Left ventricle myocardium inferior (tissue), 1 donor: Measurements from ENCODE around the gene SYK. TPM values are rescaled to one million over a fixed set of nuclear protein-coding genes. Genes with fewer than 3 reads are reported as not detected.

Experiments
- DNase-seq: peaks from one replicate; pipeline ENCODE4 v3.0.0-alpha.2; 2020
- H3K27ac ChIP-seq: fragments of 200-600 bp; replicated peaks from 2 replicates; pipeline ENCODE4 v1.8.0; 2021
- H3K27me3 ChIP-seq: fragments of 200-600 bp; 2 replicates; pipeline ENCODE4 v1.8.0; 2021; ENCODE audit warnings: low read depth
- H3K36me3 ChIP-seq: fragments of 200-600 bp; 2 replicates; pipeline ENCODE4 v1.8.0; 2021
- H3K4me1 ChIP-seq: fragments of 200-600 bp; 2 replicates; pipeline ENCODE4 v1.8.0; 2021
- H3K4me3 ChIP-seq: fragments of 200-600 bp; 2 replicates; pipeline ENCODE4 v1.8.0; 2021; ENCODE audit warnings: mild to moderate bottlenecking, moderate library complexity
- H3K9me3 ChIP-seq: fragments of 200-600 bp; replicated peaks from 2 replicates; pipeline ENCODE4 v1.8.0; 2021
- intact Hi-C: fragments of 100-400 bp; cut with micrococcal nuclease; formaldehyde crosslinking; loops from one replicate; pipeline ENCODE4 v1.11.0; 2022
- total RNA-seq: library from RNA; stranded (reverse); fragmentation: NEBNext Ultra II Directional; extraction: Animal tissue kit (Norgen Biotek cat#: 25700); gene quantifications from one replicate; pipeline ENCODE4 v1.2.1, GENCODE V29; 2021
- TF ChIP-seq, protein P1 (sequence below): fragments of 200-600 bp; IDR thresholded peaks from 2 replicates; pipeline ENCODE4 v1.8.0; 2021; ENCODE audit warnings: antibody characterized with exemption, mild to moderate bottlenecking, borderline replicate concordance
- donor health status: DM: no; HTN: yes; CAD: no; lungs with severe emphysema.

SYK gene
- total RNA-seq, 1 donor from 2014 or later: 5.4 TPM

DNA sequence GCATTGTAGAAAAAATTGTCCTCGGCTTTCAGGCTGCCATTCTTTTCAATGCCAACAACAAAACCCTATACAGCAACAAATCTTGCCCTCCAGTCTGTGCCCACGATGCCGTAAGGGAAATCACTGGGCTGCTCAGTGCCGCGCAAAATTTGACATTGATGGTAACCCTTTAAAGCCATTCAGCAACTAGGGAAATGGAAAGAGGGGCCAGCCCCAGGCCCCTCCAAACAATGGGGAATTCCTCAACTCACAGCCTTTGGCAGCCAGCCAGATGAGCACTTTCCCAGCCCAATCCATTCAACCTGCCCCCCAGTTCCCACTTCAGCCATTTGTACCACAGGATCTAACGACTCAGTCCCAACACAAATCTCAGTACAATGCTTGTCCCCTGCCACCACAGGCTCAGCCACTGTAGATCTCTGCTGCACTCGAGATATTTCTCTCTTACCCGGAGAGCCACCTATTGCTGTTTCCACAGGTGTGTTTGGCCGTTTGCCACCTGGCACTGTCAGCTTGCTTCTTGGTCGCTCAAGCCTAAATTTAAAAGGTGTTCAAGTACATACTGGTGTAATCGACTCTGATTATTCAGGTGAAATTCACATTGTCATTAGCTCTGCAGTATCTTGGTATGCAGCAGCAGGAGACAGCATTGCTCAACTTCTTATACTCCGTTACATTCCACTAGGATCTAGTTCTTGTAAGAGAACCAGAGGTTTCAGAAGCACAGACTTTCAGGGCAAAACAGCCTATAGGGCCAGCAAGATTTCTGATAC, 103.3 kb downstream of the SYK start:
- intact Hi-C loops: no loop called here
- peaks cover 8% of the 10 kb centered on the region for H3K4me1 ChIP-seq
- TF ChIP-seq, protein P1, sequence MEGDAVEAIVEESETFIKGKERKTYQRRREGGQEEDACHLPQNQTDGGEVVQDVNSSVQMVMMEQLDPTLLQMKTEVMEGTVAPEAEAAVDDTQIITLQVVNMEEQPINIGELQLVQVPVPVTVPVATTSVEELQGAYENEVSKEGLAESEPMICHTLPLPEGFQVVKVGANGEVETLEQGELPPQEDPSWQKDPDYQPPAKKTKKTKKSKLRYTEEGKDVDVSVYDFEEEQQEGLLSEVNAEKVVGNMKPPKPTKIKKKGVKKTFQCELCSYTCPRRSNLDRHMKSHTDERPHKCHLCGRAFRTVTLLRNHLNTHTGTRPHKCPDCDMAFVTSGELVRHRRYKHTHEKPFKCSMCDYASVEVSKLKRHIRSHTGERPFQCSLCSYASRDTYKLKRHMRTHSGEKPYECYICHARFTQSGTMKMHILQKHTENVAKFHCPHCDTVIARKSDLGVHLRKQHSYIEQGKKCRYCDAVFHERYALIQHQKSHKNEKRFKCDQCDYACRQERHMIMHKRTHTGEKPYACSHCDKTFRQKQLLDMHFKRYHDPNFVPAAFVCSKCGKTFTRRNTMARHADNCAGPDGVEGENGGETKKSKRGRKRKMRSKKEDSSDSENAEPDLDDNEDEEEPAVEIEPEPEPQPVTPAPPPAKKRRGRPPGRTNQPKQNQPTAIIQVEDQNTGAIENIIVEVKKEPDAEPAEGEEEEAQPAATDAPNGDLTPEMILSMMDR: no peak
- no peaks in the 10 kb centered on the region for H3K36me3 ChIP-seq
- H3K27me3 ChIP-seq: no peaks in the 10 kb centered on the region
- H3K9me3 ChIP-seq: no peaks in the 10 kb centered on the region
- no peak overlapping the region for H3K27ac ChIP-seq
- H3K4me3 ChIP-seq: no peak overlapping the region
- DNase-seq: no peak

DNA sequence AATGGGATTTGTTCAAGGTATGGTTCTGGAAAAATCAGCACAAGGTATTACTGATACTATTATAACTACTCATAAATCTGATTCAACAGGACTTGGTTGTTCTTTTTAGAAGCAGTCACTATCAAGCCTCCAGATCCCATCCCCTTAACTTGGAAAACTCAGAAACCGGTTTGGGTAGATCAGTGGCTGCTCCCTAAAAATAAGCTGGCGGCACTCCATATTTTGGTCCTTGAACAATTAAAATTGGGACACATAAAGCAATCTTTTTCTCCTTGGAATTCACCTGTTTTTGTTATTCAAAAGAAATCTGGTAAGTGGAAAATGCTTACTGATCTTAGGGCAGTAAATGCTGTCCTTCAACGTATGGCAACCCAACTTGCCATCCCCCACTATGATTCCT, 104.2 kb downstream of the SYK start:
- TF ChIP-seq, protein P1: no peak
- Histone ChIP-seq H3K4me1 (peaks cover under 1% of the 10 kb centered on the region), H3K4me3 (no peak overlapping the region), H3K9me3 (no peaks in the 10 kb centered on the region), H3K36me3 (no peaks in the 10 kb centered on the region), H3K27me3 (no peaks in the 10 kb centered on the region), H3K27ac (no peak overlapping the region)
- DNase-seq: no peak
- intact Hi-C loops: no loop called here

DNA sequence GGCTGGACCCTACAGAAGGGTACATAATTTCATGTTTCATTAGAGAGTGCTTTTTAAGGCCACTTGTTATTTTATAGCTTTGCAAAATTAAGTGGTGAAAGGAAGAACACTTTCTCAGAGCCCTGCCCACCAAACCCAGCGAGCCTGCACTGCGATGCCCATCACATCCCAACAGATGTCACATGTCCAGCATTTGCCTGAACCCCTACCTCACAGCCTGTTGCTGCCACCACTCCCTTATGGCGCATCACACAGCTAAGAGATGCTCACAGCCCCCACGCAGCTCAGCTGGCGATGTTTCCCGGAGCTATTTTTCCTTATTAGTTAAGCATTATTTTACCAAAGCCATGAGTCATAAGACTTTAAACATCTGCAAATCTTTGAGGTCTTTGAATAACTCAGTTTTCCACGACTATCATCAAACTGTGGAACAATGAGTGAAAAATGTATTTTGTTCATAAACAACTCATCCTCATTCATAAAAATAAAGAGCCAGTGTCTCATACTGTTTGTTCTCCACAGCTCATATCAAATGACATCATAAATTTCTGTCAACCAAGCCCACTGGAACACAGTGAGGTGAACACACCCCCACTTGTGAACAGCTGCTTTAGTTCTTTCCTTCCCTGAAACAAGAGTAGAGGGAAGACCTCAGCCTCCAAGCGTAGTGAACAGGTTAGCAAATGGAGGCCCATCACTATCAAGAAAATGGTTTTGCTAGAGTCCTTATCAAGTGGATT, 104.9 kb downstream of the SYK start:
- H3K4me3 ChIP-seq: no peak overlapping the region
- TF ChIP-seq, protein P1: no peak
- no peaks in the 10 kb centered on the region for H3K27me3 ChIP-seq
- no peaks in the 10 kb centered on the region for H3K36me3 ChIP-seq
- no peak for DNase-seq
- intact Hi-C loops: no loop called here
- H3K9me3 ChIP-seq: no peaks in the 10 kb centered on the region
- no peak overlapping the region for H3K27ac ChIP-seq
- no peaks in the 10 kb centered on the region for H3K4me1 ChIP-seq

DNA sequence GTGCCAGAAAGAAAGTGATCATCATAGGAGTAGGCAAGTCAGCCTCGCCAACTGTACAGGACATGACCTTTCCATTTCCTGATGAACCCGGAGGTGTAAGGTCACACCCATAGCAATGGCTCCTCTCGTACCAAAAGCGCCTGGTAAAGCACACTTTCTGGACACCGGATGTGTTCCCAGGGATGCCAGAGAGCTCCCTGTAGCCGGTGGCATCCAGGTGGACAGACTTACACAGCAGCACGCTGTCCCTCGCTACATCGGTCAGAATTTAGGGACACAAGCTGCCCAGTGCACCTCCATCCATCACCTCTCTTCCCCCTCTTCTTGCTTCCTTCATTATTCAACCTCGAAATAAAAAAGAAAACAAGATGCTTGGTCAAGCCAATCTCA, 105.4 kb downstream of the SYK start:
- no peaks in the 10 kb centered on the region for H3K4me1 ChIP-seq
- TF ChIP-seq, protein P1: no peak
- H3K36me3 ChIP-seq: no peaks in the 10 kb centered on the region
- no peak for DNase-seq
- no peak overlapping the region for H3K4me3 ChIP-seq
- no peaks in the 10 kb centered on the region for H3K9me3 ChIP-seq
- no peak overlapping the region for H3K27ac ChIP-seq
- intact Hi-C loops: no loop called here
- no peaks in the 10 kb centered on the region for H3K27me3 ChIP-seq

DNA sequence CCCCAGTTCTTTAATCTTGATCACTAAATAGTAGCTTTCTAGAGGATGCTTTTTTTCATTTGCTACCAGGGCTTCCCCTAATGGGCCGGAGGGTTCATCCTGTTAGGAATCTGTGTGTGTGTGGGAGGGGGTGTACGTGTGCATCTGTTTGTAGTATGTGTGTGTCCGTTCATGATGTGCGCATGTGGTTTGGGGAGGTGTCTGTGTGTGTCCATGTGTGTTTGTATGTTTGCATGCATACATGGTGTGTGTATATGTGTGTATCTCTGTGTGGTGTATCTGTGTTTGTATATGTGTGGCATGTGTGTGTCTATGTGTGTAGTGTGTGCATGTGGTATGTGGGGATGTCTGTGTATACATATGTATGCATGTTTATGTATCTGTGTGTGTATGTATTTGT, 106.2 kb downstream of the SYK start:
- H3K27ac ChIP-seq: no peak overlapping the region
- intact Hi-C loops: no loop called here
- H3K4me3 ChIP-seq: no peak overlapping the region
- H3K9me3 ChIP-seq: no peaks in the 10 kb centered on the region
- H3K27me3 ChIP-seq: no peaks in the 10 kb centered on the region
- no peaks in the 10 kb centered on the region for H3K4me1 ChIP-seq
- TF ChIP-seq, protein P1: no peak
- DNase-seq: no peak
- H3K36me3 ChIP-seq: no peaks in the 10 kb centered on the region
